HEK293 (cell line): ENCODE results near the gene GBX2.

Experiments
- CTCF ChIA-PET: fragments of 350-600 bp; formaldehyde crosslinking; extraction: SDS; loops from one replicate; lab custom pipeline; 2021; ENCODE audit warnings: antibody characterized with exemption; lab: Yijun Ruan, JAX
- POLR2A ChIA-PET: fragments of 300-600 bp; formaldehyde crosslinking; extraction: SDS; loops from one replicate; lab custom pipeline; 2020; ENCODE audit warnings: antibody characterized with exemption, inconsistent platforms; lab: Yijun Ruan, JAX
- H3K27ac ChIP-seq: fragments of 200-500 bp; sonication (Bioruptor generic); 2 replicates; pipeline ENCODE4 v1.5.1; 2014; ENCODE audit warnings: low read depth, low read length, control low read depth, inconsistent platforms; ENCODE audit errors: extremely low read depth
- H3K36me3 ChIP-seq, 2 experiments: fragments of 200-500 bp in 1 of 2; sonication (Bioruptor generic) in 1 of 2; 1 replicate in 1 of 2; 2 replicates in 1 of 2; pipeline ENCODE4 v1.5.1; 2014 to 2017; ENCODE audit warnings: inconsistent platforms in 2 of 2, low read length in 2 of 2; ENCODE audit not compliant: control insufficient read depth in 2 of 2, insufficient read depth in 1 of 2
- H3K4me1 ChIP-seq: fragments of 200-500 bp; sonication (Bioruptor generic); 2 replicates; pipeline ENCODE4 v1.5.1; 2014; ENCODE audit warnings: mild to moderate bottlenecking, low read length, inconsistent platforms; ENCODE audit not compliant: control insufficient read depth, insufficient read depth
- H3K4me3 ChIP-seq: 2 replicates; pipeline ENCODE4 v1.5.1; 2011; ENCODE audit warnings: low read depth, mild to moderate bottlenecking, control low read depth, low read length, moderate library complexity
- H3K9me3 ChIP-seq: fragments of 200-500 bp; sonication (Bioruptor generic); 2 replicates; pipeline ENCODE4 v1.5.1; 2014; ENCODE audit warnings: low read depth, low read length, inconsistent platforms; ENCODE audit not compliant: control insufficient read depth, insufficient read depth
- FEZF1 ChIP-seq: fragments of 450-650 bp; formaldehyde crosslinking; IDR thresholded peaks from 2 replicates; pipeline ENCODE4 v1.5.1; 2016; ENCODE audit warnings: missing biosample characterization, missing genetic modification characterization
- SP7 ChIP-seq: fragments of 450-650 bp; formaldehyde crosslinking; IDR thresholded peaks from 2 replicates; pipeline ENCODE4 v1.5.1; 2016; ENCODE audit warnings: missing biosample characterization, missing genetic modification characterization
- TRIM28 ChIP-seq: IDR thresholded peaks from 2 replicates; pipeline ENCODE4 v1.6.1; 2011; ENCODE audit warnings: low read length, control low read depth, borderline replicate concordance
- ZBTB1 ChIP-seq: fragments of 450-650 bp; formaldehyde crosslinking; IDR thresholded peaks from 2 replicates; pipeline ENCODE4 v1.5.1; 2016; ENCODE audit warnings: missing biosample characterization, missing genetic modification characterization
- ZFP37 ChIP-seq: fragments of 450-650 bp; formaldehyde crosslinking; IDR thresholded peaks from 2 replicates; pipeline ENCODE4 v1.5.1; 2016; ENCODE audit warnings: missing biosample characterization, missing genetic modification characterization
- ZIC2 ChIP-seq: fragments of 450-650 bp; formaldehyde crosslinking; IDR thresholded peaks from 2 replicates; pipeline ENCODE4 v1.5.1; 2016; ENCODE audit warnings: missing biosample characterization, missing genetic modification characterization
- ZNF112 ChIP-seq: fragments of 450-650 bp; formaldehyde crosslinking; IDR thresholded peaks from 2 replicates; pipeline ENCODE4 v1.5.0; 2017; ENCODE audit warnings: missing biosample characterization, missing genetic modification characterization
- ZNF292 ChIP-seq: fragments of 450-650 bp; formaldehyde crosslinking; IDR thresholded peaks from 2 replicates; pipeline ENCODE4 v1.5.1; 2016; ENCODE audit warnings: low read depth, missing biosample characterization, missing genetic modification characterization, borderline replicate concordance
- ZNF37A ChIP-seq: fragments of 450-650 bp; IDR thresholded peaks from 2 replicates; pipeline ENCODE4 v1.5.1; 2018; ENCODE audit warnings: missing biosample characterization, missing genetic modification characterization
- ZNF416 ChIP-seq: fragments of 450-650 bp; formaldehyde crosslinking; IDR thresholded peaks from 2 replicates; pipeline ENCODE4 v1.5.1; 2016; ENCODE audit warnings: missing biosample characterization, missing genetic modification characterization
- ZNF585B ChIP-seq: fragments of 450-650 bp; formaldehyde crosslinking; IDR thresholded peaks from 2 replicates; pipeline ENCODE4 v1.5.1; 2016; ENCODE audit warnings: missing biosample characterization, missing genetic modification characterization
- ZNF621 ChIP-seq: fragments of 450-650 bp; formaldehyde crosslinking; IDR thresholded peaks from 2 replicates; pipeline ENCODE4 v1.5.1; 2017; ENCODE audit warnings: missing biosample characterization, missing genetic modification characterization
- TF ChIP-seq, protein P1 (sequence below): fragments of 450-650 bp; formaldehyde crosslinking; IDR thresholded peaks from 2 replicates; pipeline ENCODE4 v1.5.1; 2016; ENCODE audit warnings: missing biosample characterization, missing genetic modification characterization
- TF ChIP-seq, protein P2 (sequence below): fragments of 450-650 bp; formaldehyde crosslinking; IDR thresholded peaks from 2 replicates; pipeline ENCODE4 v1.5.1; 2016; ENCODE audit warnings: missing biosample characterization, missing genetic modification characterization

The GBX2 gene

DNA sequence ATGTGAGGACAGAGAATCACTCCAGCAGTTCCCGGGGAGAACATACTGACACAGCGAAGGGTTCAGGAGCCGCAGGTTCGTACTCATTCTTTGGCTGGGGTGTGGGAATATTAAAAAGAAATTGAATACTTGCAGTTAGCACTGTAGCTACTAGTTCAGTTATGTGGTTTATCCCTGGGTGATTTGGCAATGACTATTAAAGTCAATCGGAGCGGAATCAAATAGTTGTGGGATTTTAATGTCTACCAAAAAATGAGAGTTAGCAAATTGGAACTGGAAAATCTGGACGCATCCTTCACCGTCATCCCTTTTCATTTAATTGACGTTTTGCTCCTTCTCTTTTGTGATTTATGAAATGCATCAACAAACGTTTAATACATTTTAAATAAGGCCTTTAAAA, 50.8 kb downstream of the GBX2 start:
- Histone ChIP-seq H3K4me1 (peaks cover 5% of the 10 kb centered on the region), H3K4me3 (no peak overlapping the region), H3K27ac (no peak overlapping the region), H3K36me3 (no peaks in the 10 kb centered on the region), H3K9me3 (no peaks in the 10 kb centered on the region)
- TF ChIP-seq ZNF416 (tag by site-specific recombination) (no peak), ZFP37 (tag by site-specific recombination) (no peak), FEZF1 (tag by site-specific recombination) (no peak), TRIM28 (no peak), ZIC2 (no peak), ZNF37A (tag by site-specific recombination) (no peak), SP7 (no peak), ZNF585B (no peak), ZNF112 (tag by site-specific recombination) (no peak), ZNF621 (no peak), ZBTB1 (tag by site-specific recombination) (no peak), ZNF292 (tag by site-specific recombination) (no peak)
- TF ChIP-seq, protein P1, sequence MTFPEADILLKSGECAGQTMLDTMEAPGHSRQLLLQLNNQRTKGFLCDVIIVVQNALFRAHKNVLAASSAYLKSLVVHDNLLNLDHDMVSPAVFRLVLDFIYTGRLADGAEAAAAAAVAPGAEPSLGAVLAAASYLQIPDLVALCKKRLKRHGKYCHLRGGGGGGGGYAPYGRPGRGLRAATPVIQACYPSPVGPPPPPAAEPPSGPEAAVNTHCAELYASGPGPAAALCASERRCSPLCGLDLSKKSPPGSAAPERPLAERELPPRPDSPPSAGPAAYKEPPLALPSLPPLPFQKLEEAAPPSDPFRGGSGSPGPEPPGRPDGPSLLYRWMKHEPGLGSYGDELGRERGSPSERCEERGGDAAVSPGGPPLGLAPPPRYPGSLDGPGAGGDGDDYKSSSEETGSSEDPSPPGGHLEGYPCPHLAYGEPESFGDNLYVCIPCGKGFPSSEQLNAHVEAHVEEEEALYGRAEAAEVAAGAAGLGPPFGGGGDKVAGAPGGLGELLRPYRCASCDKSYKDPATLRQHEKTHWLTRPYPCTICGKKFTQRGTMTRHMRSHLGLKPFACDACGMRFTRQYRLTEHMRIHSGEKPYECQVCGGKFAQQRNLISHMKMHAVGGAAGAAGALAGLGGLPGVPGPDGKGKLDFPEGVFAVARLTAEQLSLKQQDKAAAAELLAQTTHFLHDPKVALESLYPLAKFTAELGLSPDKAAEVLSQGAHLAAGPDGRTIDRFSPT, result no peak
- TF ChIP-seq, protein P2, sequence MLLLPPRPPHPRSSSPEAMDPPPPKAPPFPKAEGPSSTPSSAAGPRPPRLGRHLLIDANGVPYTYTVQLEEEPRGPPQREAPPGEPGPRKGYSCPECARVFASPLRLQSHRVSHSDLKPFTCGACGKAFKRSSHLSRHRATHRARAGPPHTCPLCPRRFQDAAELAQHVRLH, result no peak
- ChIA-PET POLR2A (no interaction called here), CTCF (no interaction called here)
